Spleen (tissue), 7 donors: ENCODE data around the gene MEGF9.

Experiments
- POLR2A ChIP-seq, 3 donors: fragments of 450-650 bp; IDR thresholded peaks; one replicate each; pipeline ENCODE4 v1.5.1; 2017; ENCODE audit warnings: antibody characterized with exemption in 3 of 3, mild to moderate bottlenecking in 1 of 3
- POLR2AphosphoS5 ChIP-seq, 3 donors: sonication (generic); formaldehyde crosslinking; IDR thresholded peaks; one replicate each; pipeline ENCODE4 v1.5.1; 2017; ENCODE audit warnings: antibody characterized with exemption in 3 of 3
- TF ChIP-seq, protein P1 (sequence below), 11 experiments: fragments of 200-600 bp in 7 of 11; fragments of 450-650 bp in 4 of 11; sonication (generic) in 4 of 11; IDR thresholded peaks in 8 of 11; conservative IDR thresholded peaks in 3 of 11; 1 replicate in 7 of 11; 2 replicates in 4 of 11; pipeline versions ENCODE4 v1.4.0 to v1.8.0; 2016 to 2021; ENCODE audit warnings: antibody characterized with exemption in 11 of 11, inconsistent platforms in 4 of 11, mild to moderate bottlenecking in 1 of 11
- donor health status: DM: no; HTN: no; CAD: no; lungs with moderate emphysema.
- donor health status: DM: no; HTN: no; CAD: no.
- donor health status: DM: no; HTN: no; CAD: no.

DNA sequence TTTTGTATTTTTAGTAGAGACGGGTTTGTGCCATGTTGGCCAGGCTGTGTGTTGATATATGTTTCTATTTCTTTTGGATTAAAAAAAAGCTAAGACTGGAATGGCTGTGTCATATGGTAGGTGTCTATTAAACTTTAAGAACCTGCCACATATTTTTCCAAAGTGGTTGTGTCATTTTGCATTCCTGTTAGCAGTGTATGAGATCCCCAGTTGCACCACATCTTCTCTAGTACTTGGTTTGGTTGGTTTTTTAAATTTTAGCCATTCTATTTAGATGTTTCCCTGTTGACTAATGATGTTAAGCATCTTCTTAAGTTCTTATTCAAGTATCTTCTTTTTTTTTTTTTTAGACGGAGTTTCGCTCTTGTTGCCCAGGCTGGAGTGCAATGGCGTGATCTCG, 36.2 kb upstream of the MEGF9 start:
- TF ChIP-seq, protein P1, sequence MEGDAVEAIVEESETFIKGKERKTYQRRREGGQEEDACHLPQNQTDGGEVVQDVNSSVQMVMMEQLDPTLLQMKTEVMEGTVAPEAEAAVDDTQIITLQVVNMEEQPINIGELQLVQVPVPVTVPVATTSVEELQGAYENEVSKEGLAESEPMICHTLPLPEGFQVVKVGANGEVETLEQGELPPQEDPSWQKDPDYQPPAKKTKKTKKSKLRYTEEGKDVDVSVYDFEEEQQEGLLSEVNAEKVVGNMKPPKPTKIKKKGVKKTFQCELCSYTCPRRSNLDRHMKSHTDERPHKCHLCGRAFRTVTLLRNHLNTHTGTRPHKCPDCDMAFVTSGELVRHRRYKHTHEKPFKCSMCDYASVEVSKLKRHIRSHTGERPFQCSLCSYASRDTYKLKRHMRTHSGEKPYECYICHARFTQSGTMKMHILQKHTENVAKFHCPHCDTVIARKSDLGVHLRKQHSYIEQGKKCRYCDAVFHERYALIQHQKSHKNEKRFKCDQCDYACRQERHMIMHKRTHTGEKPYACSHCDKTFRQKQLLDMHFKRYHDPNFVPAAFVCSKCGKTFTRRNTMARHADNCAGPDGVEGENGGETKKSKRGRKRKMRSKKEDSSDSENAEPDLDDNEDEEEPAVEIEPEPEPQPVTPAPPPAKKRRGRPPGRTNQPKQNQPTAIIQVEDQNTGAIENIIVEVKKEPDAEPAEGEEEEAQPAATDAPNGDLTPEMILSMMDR (IDR thresholded peaks at IDR 0.05 in 8 of 11, conservative IDR thresholded peaks at IDR 0.05 in 3 of 11), result no peak
- TF ChIP-seq POLR2A (IDR thresholded peaks at IDR 0.05) (no peak), POLR2AphosphoS5 (IDR thresholded peaks at IDR 0.05) (no peak)
